ENCODE results near the gene RTP5. TPM values are rescaled to one million over a fixed set of nuclear protein-coding genes. Genes with fewer than 3 reads are reported as not detected.

RTP5 gene
- total and polyA plus RNA-seq, 2 experiments from 2014 or later = not detected

- in situ Hi-C loops (cut with MboI) = no loop called here
- no peaks in the 10 kb centered on the region for H3K36me3 ChIP-seq (ENCODE audit: low read depth)
- WGBS, 2 experiments (ENCODE audit: low coverage in 1 of 2, low lambda C conversion rate in 2 of 2, missing lambda C conversion rate in 2 of 2) = 79 to 85% methylated on average over 39 to 40 of the region's 40 CpGs
These were observed 33.8 kb downstream of the RTP5 start for GRCh38 chr2:241903121-241904010.

GRCh38 chr2:241904011-241904718, 34.6 kb downstream of the RTP5 start:
- in situ Hi-C loops (cut with MboI) = no loop called here
- H3K9me3 ChIP-seq (ENCODE audit: low read depth) = no peaks in the 10 kb centered on the region
- TF ChIP-seq EZH2phosphoT487 (IDR thresholded peaks at IDR 0.05; ENCODE audit: insufficient read depth, low read depth) = no peak
- TF ChIP-seq EZH2 (IDR thresholded peaks at IDR 0.05; ENCODE audit: insufficient read depth, poor library complexity, severe bottlenecking) = no peak
- H3K36me3 ChIP-seq (ENCODE audit: low read depth) = no peaks in the 10 kb centered on the region
- H4K20me1 ChIP-seq (ENCODE audit: insufficient read depth) = no peaks in the 10 kb centered on the region
- 81 to 83% methylated on average over 15 to 19 of the region's 19 CpGs for WGBS, 2 experiments (ENCODE audit: low coverage in 1 of 2, low lambda C conversion rate in 2 of 2, missing lambda C conversion rate in 2 of 2)
- DNase-seq = no peak
- H3K4me2 ChIP-seq (ENCODE audit: unreplicated experiment) = no peak overlapping the region
- no peaks in the 10 kb centered on the region for H3K4me1 ChIP-seq (ENCODE audit: insufficient read depth)
- H3K4me3 ChIP-seq = no peak overlapping the region
- H3K9me2 ChIP-seq (ENCODE audit: insufficient read depth) = no peaks in the 10 kb centered on the region
- H3K27ac ChIP-seq = no peak overlapping the region
- no peaks in the 10 kb centered on the region for H3K79me2 ChIP-seq (ENCODE audit: insufficient read depth)
- H2AFZ ChIP-seq = no peak overlapping the region
- H3F3A ChIP-seq (ENCODE audit: insufficient read depth) = no peaks in the 10 kb centered on the region
- no peak overlapping the region for H3K9ac ChIP-seq
- peaks cover 4% of the 10 kb centered on the region for H3K27me3 ChIP-seq (replicated peaks; ENCODE audit: insufficient read depth)

More at GRCh38 chr2:241903121-241904010, 33.8 kb downstream of the RTP5 start:
- H3K9me2 ChIP-seq (ENCODE audit: insufficient read depth) = no peaks in the 10 kb centered on the region
- H3K27ac ChIP-seq = no peak overlapping the region
- H3K9me3 ChIP-seq (ENCODE audit: low read depth) = no peaks in the 10 kb centered on the region
- H3K27me3 ChIP-seq (replicated peaks; ENCODE audit: insufficient read depth) = peaks cover 6% of the 10 kb centered on the region
- H2AFZ ChIP-seq = no peak overlapping the region
- no peak overlapping the region for H3K4me3 ChIP-seq
- no peaks in the 10 kb centered on the region for H3K4me1 ChIP-seq (ENCODE audit: insufficient read depth)
- no peaks in the 10 kb centered on the region for H4K20me1 ChIP-seq (ENCODE audit: insufficient read depth)
- H3F3A ChIP-seq (ENCODE audit: insufficient read depth) = no peaks in the 10 kb centered on the region
- H3K79me2 ChIP-seq (ENCODE audit: insufficient read depth) = no peaks in the 10 kb centered on the region
- DNase-seq = no peak
- H3K9ac ChIP-seq = no peak overlapping the region
- H3K4me2 ChIP-seq (ENCODE audit: unreplicated experiment) = no peak overlapping the region
- no peak for TF ChIP-seq EZH2 (IDR thresholded peaks at IDR 0.05; ENCODE audit: insufficient read depth, poor library complexity, severe bottlenecking)

GRCh38 chr2:241904791-241905710, 35.5 kb downstream of the RTP5 start:
- H3K9ac ChIP-seq = no peak overlapping the region
- H3K36me3 ChIP-seq (ENCODE audit: low read depth) = no peaks in the 10 kb centered on the region
- H3K79me2 ChIP-seq (ENCODE audit: insufficient read depth) = no peaks in the 10 kb centered on the region
- H4K20me1 ChIP-seq (ENCODE audit: insufficient read depth) = no peaks in the 10 kb centered on the region
- H3K27me3 ChIP-seq (replicated peaks; ENCODE audit: insufficient read depth) = no peaks in the 10 kb centered on the region; the same call in 1 of the 2 replicates
- no peaks in the 10 kb centered on the region for H3K9me3 ChIP-seq (ENCODE audit: low read depth)
- in situ Hi-C loops (cut with MboI) = no loop called here
- H3K9me2 ChIP-seq (ENCODE audit: insufficient read depth) = no peaks in the 10 kb centered on the region
- H3F3A ChIP-seq (ENCODE audit: insufficient read depth) = no peaks in the 10 kb centered on the region
- H3K4me1 ChIP-seq (ENCODE audit: insufficient read depth) = no peaks in the 10 kb centered on the region
- no peak for TF ChIP-seq EZH2phosphoT487 (IDR thresholded peaks at IDR 0.05; ENCODE audit: insufficient read depth, low read depth)
- no peak for TF ChIP-seq EZH2 (IDR thresholded peaks at IDR 0.05; ENCODE audit: insufficient read depth, poor library complexity, severe bottlenecking)
- WGBS, 2 experiments (ENCODE audit: low coverage in 1 of 2, low lambda C conversion rate in 2 of 2, missing lambda C conversion rate in 2 of 2) = 85 to 89% methylated on average over 29 of the region's 29 CpGs
- DNase-seq = no peak
- H2AFZ ChIP-seq = no peak overlapping the region
- H3K27ac ChIP-seq = no peak overlapping the region
- no peak overlapping the region for H3K4me2 ChIP-seq (ENCODE audit: unreplicated experiment)
- no peak overlapping the region for H3K4me3 ChIP-seq

Data from GM23248 (cell line).